ENCODE measurements around the gene SEMA6B. TPM values are rescaled to one million over a fixed set of nuclear protein-coding genes. Genes with fewer than 3 reads are reported as not detected.

The SEMA6B gene
- total and polyA plus RNA-seq, 8 donors = 2.1 to 24.7 (median 3.3) TPM

- no peaks in the 10 kb centered on the region for H3K36me3 ChIP-seq
Measured at GRCh38 chr19:4525563-4526002, 33.9 kb downstream of the SEMA6B start.

DNA sequence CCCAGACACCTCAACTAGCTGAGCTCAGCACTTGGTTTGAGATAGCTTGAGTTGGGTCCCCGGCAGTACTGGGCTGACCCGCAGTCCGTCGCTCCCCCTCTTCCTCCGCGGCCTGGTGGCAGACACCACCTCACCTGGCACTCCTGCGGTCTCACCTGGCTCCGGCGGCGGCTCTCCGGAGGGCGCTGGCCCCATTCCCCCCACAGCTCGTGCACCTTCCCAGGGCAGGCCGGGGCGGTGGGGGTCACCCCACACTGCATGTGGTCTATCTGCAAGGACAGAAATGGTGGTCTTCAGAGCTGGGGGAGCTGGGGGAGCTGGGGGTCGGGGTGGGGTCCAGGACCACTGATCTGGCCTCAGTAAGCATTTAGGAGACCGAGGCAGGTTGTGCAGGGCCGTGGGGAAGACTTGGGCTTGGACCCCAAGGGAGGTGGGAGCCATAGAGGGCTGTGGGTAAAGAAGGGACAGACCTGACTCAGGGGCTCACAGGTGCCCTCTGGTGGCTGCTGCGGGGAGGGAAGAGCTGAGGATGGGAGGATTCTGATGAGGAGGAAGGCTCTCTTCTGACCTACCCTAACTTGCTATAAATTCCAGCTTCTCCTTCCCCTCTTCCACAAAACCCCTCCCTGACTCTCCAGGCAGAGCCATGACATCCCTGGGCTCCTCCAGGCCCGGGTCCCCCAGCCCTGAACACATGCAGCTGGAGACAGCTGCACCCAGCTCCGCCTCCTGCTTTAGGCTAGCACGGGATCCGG is 34.5 kb downstream of the SEMA6B start:
- Histone ChIP-seq H3K9me3 (no peaks in the 10 kb centered on the region), H3K27me3 (peaks cover 0 to 20% of the 10 kb centered on the region in 2 donors), H3K27ac (no peak overlapping the region), H3K36me3 (no peaks in the 10 kb centered on the region), H3K4me1 (peaks cover 0 to 3% of the 10 kb centered on the region in 2 donors), H3K4me3 (no peak overlapping the region)
- intact Hi-C loops (cut with DNase I) = no loop called here
- DNase-seq = peak in 2 of 4 donors; percentile 37 to 90
- peak; percentile 77 for ATAC-seq
- TF ChIP-seq CTCF (IDR thresholded peaks at IDR 0.05) = peak; percentile 46 to 81

More at GRCh38 chr19:4525563-4526002, 33.9 kb downstream of the SEMA6B start:
- DNase-seq (no peak), ATAC-seq (no peak)
- no peak for TF ChIP-seq CTCF (IDR thresholded peaks at IDR 0.05)
- Histone ChIP-seq H3K4me3 (no peak overlapping the region), H3K9me3 (no peaks in the 10 kb centered on the region), H3K27me3 (peaks cover 0 to 20% of the 10 kb centered on the region in 2 donors), H3K27ac (no peak overlapping the region), H3K4me1 (peaks cover 0 to 3% of the 10 kb centered on the region in 2 donors)
- intact Hi-C loops (cut with DNase I) = no loop called here

DNA sequence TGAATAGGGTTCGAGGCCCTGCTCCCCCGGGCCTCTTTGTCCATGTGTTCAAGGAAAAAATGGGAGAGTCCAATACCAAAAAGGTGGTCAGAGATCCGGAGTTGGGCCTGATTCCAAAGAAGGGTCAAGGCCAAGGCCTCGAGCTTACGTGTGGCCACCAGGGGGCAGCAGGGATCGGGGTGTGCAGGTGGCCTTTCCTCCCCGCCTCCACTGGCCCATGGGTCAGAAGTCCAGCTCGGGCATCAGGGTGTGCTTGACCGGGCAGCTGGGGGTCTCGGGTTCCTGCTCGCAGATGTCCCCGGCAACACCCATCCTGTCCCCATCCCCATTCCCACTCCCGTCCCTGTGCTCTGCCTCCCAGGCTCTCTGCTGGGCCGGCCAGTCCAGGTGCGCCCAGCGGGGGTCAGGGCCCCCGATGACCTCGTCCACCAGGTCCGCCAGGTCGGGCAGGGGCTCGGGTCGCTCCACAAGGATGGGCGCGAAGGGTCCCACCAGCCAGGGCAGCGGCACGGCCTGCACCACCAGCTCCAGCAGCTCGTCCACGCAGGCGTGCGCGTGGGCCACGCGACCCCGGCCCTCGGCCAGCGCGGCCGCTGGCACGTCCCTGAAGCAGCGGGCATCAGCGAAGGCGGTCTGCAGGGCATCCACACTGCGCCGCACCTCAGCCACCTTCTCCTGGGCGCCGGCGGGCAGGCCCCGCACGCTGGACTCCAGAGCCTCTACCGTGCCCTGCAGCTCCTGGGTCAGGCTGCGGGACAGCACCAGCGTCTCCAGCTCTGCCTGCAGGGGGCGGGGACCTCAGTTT is 36.0 kb downstream of the SEMA6B start:
- Histone ChIP-seq H3K27ac (no peak overlapping the region), H3K4me1 (peaks cover 0 to 3% of the 10 kb centered on the region in 2 donors), H3K36me3 (no peaks in the 10 kb centered on the region), H3K9me3 (no peaks in the 10 kb centered on the region), H3K4me3 (no peak overlapping the region), H3K27me3 (peaks cover 0 to 31% of the 10 kb centered on the region in 2 donors)
- ATAC-seq (peak; percentile 66), DNase-seq (peak in 2 of 4 donors; percentile 67 to 91)
- intact Hi-C loops (cut with DNase I) = no loop called here
- TF ChIP-seq CTCF (IDR thresholded peaks at IDR 0.05) = peak; percentile 20 to 75

DNA sequence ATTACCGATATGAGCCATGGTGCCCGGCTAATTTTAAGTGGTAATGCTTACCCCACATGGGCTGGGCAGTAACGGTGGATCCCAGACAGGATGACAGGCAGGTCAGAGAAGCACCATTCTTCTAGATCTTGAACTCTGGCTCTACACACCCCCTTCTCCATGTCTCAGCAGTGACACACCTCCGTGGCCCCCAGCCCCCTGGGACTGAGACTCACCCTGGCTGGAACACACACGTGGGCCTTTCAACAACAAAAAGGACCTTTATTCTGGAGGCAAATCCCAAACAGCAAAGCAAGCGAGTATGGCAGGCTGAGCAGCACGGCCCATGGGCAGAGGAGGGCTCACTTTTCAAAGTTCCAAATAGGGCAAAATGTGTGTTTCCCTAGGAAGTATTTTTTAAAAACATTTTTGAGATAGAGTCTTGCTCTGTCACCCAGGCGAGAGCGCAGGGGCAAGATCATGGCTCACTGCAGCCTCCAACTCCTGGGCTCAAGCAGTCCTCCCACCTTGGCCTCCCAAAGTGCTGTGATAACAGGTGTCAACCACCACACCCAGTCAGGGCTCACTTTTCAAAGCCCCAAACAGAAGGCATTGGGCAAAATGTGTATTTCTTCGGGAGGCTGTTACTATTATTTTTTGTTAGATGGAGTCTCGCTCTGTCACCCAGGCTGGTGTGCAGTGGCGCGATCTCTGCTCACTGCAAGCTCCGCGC is 37.0 kb downstream of the SEMA6B start:
- intact Hi-C loops (cut with DNase I) = no loop called here
- Histone ChIP-seq H3K27ac (no peak overlapping the region), H3K4me3 (no peak overlapping the region), H3K27me3 (peaks cover 0 to 42% of the 10 kb centered on the region in 2 donors), H3K4me1 (peaks cover 0 to 3% of the 10 kb centered on the region in 2 donors), H3K36me3 (no peaks in the 10 kb centered on the region), H3K9me3 (no peaks in the 10 kb centered on the region)
- ATAC-seq (no peak), DNase-seq (no peak)
- no peak for TF ChIP-seq CTCF (IDR thresholded peaks at IDR 0.05)
